ENCODE measurements around the gene ABTB2. TPM values are rescaled to one million over a fixed set of nuclear protein-coding genes. Genes with fewer than 3 reads are reported as not detected.

ABTB2 gene
- total and polyA plus RNA-seq, 7 experiments from 2014 or later = 0.03 to 5.3 (median 0.26) TPM

DNA sequence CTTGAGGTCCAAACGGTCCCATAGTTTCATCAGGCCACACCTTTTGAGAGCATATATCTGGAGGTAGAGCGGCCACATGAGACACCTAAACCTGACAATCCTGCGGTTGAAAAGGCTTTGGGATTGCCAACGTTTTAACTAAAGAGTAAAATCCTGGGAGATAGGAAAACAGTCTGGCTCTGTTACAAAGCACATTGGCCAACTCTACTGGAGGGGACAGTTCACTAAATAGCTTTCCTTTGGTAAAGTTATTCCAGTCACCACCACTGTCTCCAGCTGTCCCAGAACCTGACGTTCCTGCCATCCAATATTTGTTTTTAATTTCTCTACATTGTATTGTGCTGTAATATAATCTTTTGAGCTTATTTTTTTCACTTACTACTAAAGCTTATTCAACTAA, 22.0 kb downstream of the ABTB2 start:
- no peaks in the 10 kb centered on the region for H3K36me3 ChIP-seq (ENCODE audit: control insufficient read depth in 2 of 3, insufficient read depth in 3 of 3, low read length in 3 of 3)
- H3K4me1 ChIP-seq (ENCODE audit: control insufficient read depth in 2 of 2, insufficient read depth in 2 of 2, low read length in 2 of 2) = no peaks in the 10 kb centered on the region
- H3K4me1 Mint-ChIP-seq = peaks cover 0 to 17% (median 5%) of the 10 kb centered on the region in 7 donors
- peaks cover 0 to 24% (median 7%) of the 10 kb centered on the region in 5 donors for H3K27me3 Mint-ChIP-seq
- H3K36me3 Mint-ChIP-seq = no peaks in the 10 kb centered on the region
- H3K27ac ChIP-seq (ENCODE audit: low read depth, low read length) = no peak overlapping the region
- DNase-seq (no peak), ATAC-seq (no peak)
- H3K9me3 ChIP-seq (ENCODE audit: control insufficient read depth in 2 of 3, low read length in 3 of 3) = no peaks in the 10 kb centered on the region
- peaks cover 0 to 2% (median 0%) of the 10 kb centered on the region in 11 donors for H3K9me3 Mint-ChIP-seq
- H3K4me3 Mint-ChIP-seq = no peak overlapping the region
- no peak overlapping the region for H3K27ac Mint-ChIP-seq
- ChIA-PET POLR2A (no interaction called here), CTCF (interaction anchor here (1.6 kb wide), 1 partner anchor 12 kb away, joined by 5 read pairs; no protein-coding TSS in a partner anchor)
- no peak overlapping the region for H3K4me3 ChIP-seq (ENCODE audit: low read length)
- intact Hi-C loops (cut with micrococcal nuclease) = no loop called here
- no peaks in the 10 kb centered on the region for H3K27me3 ChIP-seq (ENCODE audit: control insufficient read depth in 2 of 2, insufficient read depth in 2 of 2, low read length in 2 of 2)

DNA sequence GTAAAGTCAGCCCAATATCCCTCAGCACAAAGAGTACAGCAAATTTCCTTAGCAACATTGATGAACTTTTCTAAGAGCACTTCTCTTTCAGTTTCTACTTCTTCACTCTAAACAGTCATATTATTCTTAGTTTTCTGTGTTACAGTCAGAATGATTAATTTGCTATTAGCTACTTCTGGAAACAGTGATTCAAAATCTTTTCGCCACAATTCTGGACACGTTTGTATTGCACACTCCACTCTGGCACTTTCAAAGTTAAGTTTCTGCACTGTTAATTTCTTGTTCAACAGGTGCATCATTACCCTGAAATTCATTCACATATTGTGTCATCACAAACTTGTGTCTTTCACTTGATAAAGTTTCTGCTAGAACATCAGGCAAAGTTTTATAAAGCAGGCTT, 22.5 kb downstream of the ABTB2 start:
- Mint-ChIP-seq H3K36me3 (no peaks in the 10 kb centered on the region), H3K9me3 (peaks cover 0 to 2% (median 0%) of the 10 kb centered on the region in 11 donors), H3K4me1 (peaks cover 0 to 17% (median 5%) of the 10 kb centered on the region in 7 donors), H3K27me3 (peaks cover 0 to 24% (median 7%) of the 10 kb centered on the region in 5 donors), H3K4me3 (no peak overlapping the region), H3K27ac (no peak overlapping the region)
- ATAC-seq = no peak
- Histone ChIP-seq H3K27me3 (ENCODE audit: control insufficient read depth in 2 of 2, insufficient read depth in 2 of 2, low read length in 2 of 2) (no peaks in the 10 kb centered on the region), H3K4me1 (ENCODE audit: control insufficient read depth in 2 of 2, insufficient read depth in 2 of 2, low read length in 2 of 2) (no peaks in the 10 kb centered on the region), H3K36me3 (ENCODE audit: control insufficient read depth in 2 of 3, insufficient read depth in 3 of 3, low read length in 3 of 3) (no peaks in the 10 kb centered on the region), H3K27ac (ENCODE audit: low read depth, low read length) (no peak overlapping the region), H3K4me3 (ENCODE audit: low read length) (no peak overlapping the region), H3K9me3 (ENCODE audit: control insufficient read depth in 2 of 3, low read length in 3 of 3) (no peaks in the 10 kb centered on the region)
- intact Hi-C loops (cut with micrococcal nuclease) = no loop called here
- no peak for DNase-seq
- POLR2A ChIA-PET = no interaction called here
- CTCF ChIA-PET = no interaction called here

- Histone ChIP-seq H3K27me3 (ENCODE audit: control insufficient read depth in 2 of 2, insufficient read depth in 2 of 2, low read length in 2 of 2) (no peaks in the 10 kb centered on the region), H3K4me1 (ENCODE audit: control insufficient read depth in 2 of 2, insufficient read depth in 2 of 2, low read length in 2 of 2) (no peaks in the 10 kb centered on the region), H3K4me3 (ENCODE audit: low read length) (no peak overlapping the region), H3K9me3 (ENCODE audit: control insufficient read depth in 2 of 3, low read length in 3 of 3) (no peaks in the 10 kb centered on the region), H3K36me3 (ENCODE audit: control insufficient read depth in 2 of 3, insufficient read depth in 3 of 3, low read length in 3 of 3) (no peaks in the 10 kb centered on the region), H3K27ac (ENCODE audit: low read depth, low read length) (no peak overlapping the region)
- POLR2A ChIA-PET = no interaction called here
- DNase-seq (no peak), ATAC-seq (no peak)
- Mint-ChIP-seq H3K4me1 (peaks cover 0 to 7% (median 0%) of the 10 kb centered on the region in 7 donors), H3K27me3 (peaks cover 0 to 34% (median 11%) of the 10 kb centered on the region in 5 donors), H3K36me3 (no peaks in the 10 kb centered on the region), H3K27ac (no peak overlapping the region), H3K4me3 (no peak overlapping the region), H3K9me3 (peaks cover 0 to 2% (median 0%) of the 10 kb centered on the region in 11 donors)
- intact Hi-C loops (cut with micrococcal nuclease) = no loop called here
- CTCF ChIA-PET = no interaction called here
Observed at GRCh38 chr11:34333787-34334186, 24.0 kb downstream of the ABTB2 start.

DNA sequence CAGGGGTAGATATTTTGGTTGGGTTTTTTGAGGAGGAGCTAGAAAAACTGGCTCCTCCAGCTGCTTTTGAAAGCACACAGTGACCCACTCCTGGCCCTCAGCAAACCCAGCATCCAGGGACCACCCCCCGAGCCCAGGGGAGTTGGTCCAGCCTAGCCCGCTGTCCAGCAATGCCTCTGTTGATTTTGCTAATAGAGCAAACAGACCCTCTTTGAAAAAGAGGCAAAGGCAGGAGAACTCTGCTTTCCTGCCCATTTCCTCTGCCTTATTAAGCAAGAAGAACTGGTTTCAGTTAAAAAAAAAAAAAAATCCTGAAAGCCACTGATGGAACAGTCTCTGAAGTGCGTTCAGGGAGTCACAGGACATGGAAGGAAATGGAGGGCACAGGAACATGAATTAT, 25.3 kb downstream of the ABTB2 start:
- no peaks in the 10 kb centered on the region for H3K4me1 ChIP-seq (ENCODE audit: control insufficient read depth in 2 of 2, insufficient read depth in 2 of 2, low read length in 2 of 2)
- intact Hi-C loops (cut with micrococcal nuclease) = no loop called here
- Mint-ChIP-seq H3K4me3 (no peak overlapping the region), H3K27ac (no peak overlapping the region), H3K36me3 (no peaks in the 10 kb centered on the region), H3K27me3 (peaks cover 0 to 39% (median 11%) of the 10 kb centered on the region in 5 donors), H3K9me3 (peaks cover 0 to 2% (median 0%) of the 10 kb centered on the region in 11 donors), H3K4me1 (peaks cover 0 to 7% (median 0%) of the 10 kb centered on the region in 7 donors)
- ATAC-seq (no peak), DNase-seq (no peak)
- H3K36me3 ChIP-seq (ENCODE audit: control insufficient read depth in 2 of 3, insufficient read depth in 3 of 3, low read length in 3 of 3) = no peaks in the 10 kb centered on the region
- ChIA-PET POLR2A (no interaction called here), CTCF (no interaction called here)
- no peaks in the 10 kb centered on the region for H3K27me3 ChIP-seq (ENCODE audit: control insufficient read depth in 2 of 2, insufficient read depth in 2 of 2, low read length in 2 of 2)
- no peaks in the 10 kb centered on the region for H3K9me3 ChIP-seq (ENCODE audit: control insufficient read depth in 2 of 3, low read length in 3 of 3)
- H3K27ac ChIP-seq (ENCODE audit: low read depth, low read length) = no peak overlapping the region
- no peak overlapping the region for H3K4me3 ChIP-seq (ENCODE audit: low read length)

DNA sequence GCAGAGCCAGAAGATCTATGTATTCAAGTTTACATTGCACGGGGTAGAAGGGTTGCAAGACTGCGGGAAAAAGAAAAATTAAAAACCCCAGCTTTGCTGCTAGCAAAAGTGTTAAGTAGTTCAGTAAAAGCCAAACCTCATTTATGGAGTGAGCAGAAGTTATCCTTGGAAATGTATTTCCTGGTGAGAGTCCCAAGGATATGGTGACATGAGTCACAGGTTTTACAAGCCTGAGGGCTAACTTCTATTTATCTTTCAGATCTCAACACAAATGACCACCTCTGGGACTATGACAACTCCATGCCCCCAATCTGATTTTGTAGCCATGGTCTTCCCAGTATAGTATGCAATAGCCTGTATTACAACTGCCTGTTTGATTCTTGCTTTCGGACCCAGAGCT, 26.1 kb downstream of the ABTB2 start:
- CTCF ChIA-PET = no interaction called here
- H3K4me1 Mint-ChIP-seq = peaks cover 0 to 6% (median 0%) of the 10 kb centered on the region in 7 donors
- H3K4me3 ChIP-seq (ENCODE audit: low read length) = no peak overlapping the region
- DNase-seq (no peak), ATAC-seq (no peak)
- H3K4me3 Mint-ChIP-seq = no peak overlapping the region
- H3K36me3 Mint-ChIP-seq = no peaks in the 10 kb centered on the region
- intact Hi-C loops (cut with micrococcal nuclease) = no loop called here
- H3K9me3 Mint-ChIP-seq = peaks cover 0 to 2% (median 0%) of the 10 kb centered on the region in 11 donors
- no peaks in the 10 kb centered on the region for H3K9me3 ChIP-seq (ENCODE audit: control insufficient read depth in 2 of 3, low read length in 3 of 3)
- no peaks in the 10 kb centered on the region for H3K27me3 ChIP-seq (ENCODE audit: control insufficient read depth in 2 of 2, insufficient read depth in 2 of 2, low read length in 2 of 2)
- H3K36me3 ChIP-seq (ENCODE audit: control insufficient read depth in 2 of 3, insufficient read depth in 3 of 3, low read length in 3 of 3) = no peaks in the 10 kb centered on the region
- no peak overlapping the region for H3K27ac Mint-ChIP-seq
- no peak overlapping the region for H3K27ac ChIP-seq (ENCODE audit: low read depth, low read length)
- no peaks in the 10 kb centered on the region for H3K4me1 ChIP-seq (ENCODE audit: control insufficient read depth in 2 of 2, insufficient read depth in 2 of 2, low read length in 2 of 2)
- POLR2A ChIA-PET = no interaction called here
- peaks cover 0 to 39% (median 10%) of the 10 kb centered on the region in 5 donors for H3K27me3 Mint-ChIP-seq

GRCh38 chr11:34331329-34331728, 26.5 kb downstream of the ABTB2 start:
- intact Hi-C loops (cut with micrococcal nuclease) = no loop called here
- peaks cover 0 to 6% (median 0%) of the 10 kb centered on the region in 7 donors for H3K4me1 Mint-ChIP-seq
- no peak overlapping the region for H3K4me3 Mint-ChIP-seq
- no peak overlapping the region for H3K4me3 ChIP-seq (ENCODE audit: low read length)
- no peak overlapping the region for H3K27ac ChIP-seq (ENCODE audit: low read depth, low read length)
- H3K27me3 Mint-ChIP-seq = peaks cover 0 to 39% (median 10%) of the 10 kb centered on the region in 5 donors
- H3K4me1 ChIP-seq (ENCODE audit: control insufficient read depth in 2 of 2, insufficient read depth in 2 of 2, low read length in 2 of 2) = no peaks in the 10 kb centered on the region
- H3K36me3 Mint-ChIP-seq = no peaks in the 10 kb centered on the region
- no peak for DNase-seq
- no peaks in the 10 kb centered on the region for H3K27me3 ChIP-seq (ENCODE audit: control insufficient read depth in 2 of 2, insufficient read depth in 2 of 2, low read length in 2 of 2)
- H3K9me3 Mint-ChIP-seq = peaks cover 0 to 2% (median 0%) of the 10 kb centered on the region in 11 donors
- H3K36me3 ChIP-seq (ENCODE audit: control insufficient read depth in 2 of 3, insufficient read depth in 3 of 3, low read length in 3 of 3) = no peaks in the 10 kb centered on the region
- H3K27ac Mint-ChIP-seq = no peak overlapping the region
- POLR2A ChIA-PET = no interaction called here
- ATAC-seq = no peak
- CTCF ChIA-PET = no interaction called here
- no peaks in the 10 kb centered on the region for H3K9me3 ChIP-seq (ENCODE audit: control insufficient read depth in 2 of 3, low read length in 3 of 3)

GRCh38 chr11:34330653-34331052, 27.2 kb downstream of the ABTB2 start:
- POLR2A ChIA-PET = no interaction called here
- no peak for ATAC-seq
- DNase-seq = no peak
- CTCF ChIA-PET = no interaction called here
- H3K4me3 Mint-ChIP-seq = no peak overlapping the region
- no peaks in the 10 kb centered on the region for H3K36me3 Mint-ChIP-seq
- H3K9me3 Mint-ChIP-seq = peaks cover 0 to 2% (median 0%) of the 10 kb centered on the region in 11 donors
- no peaks in the 10 kb centered on the region for H3K4me1 ChIP-seq (ENCODE audit: control insufficient read depth in 2 of 2, insufficient read depth in 2 of 2, low read length in 2 of 2)
- no peak overlapping the region for H3K4me3 ChIP-seq (ENCODE audit: low read length)
- intact Hi-C loops (cut with micrococcal nuclease) = no loop called here
- no peaks in the 10 kb centered on the region for H3K9me3 ChIP-seq (ENCODE audit: control insufficient read depth in 2 of 3, low read length in 3 of 3)
- H3K27ac ChIP-seq (ENCODE audit: low read depth, low read length) = no peak overlapping the region
- H3K27me3 Mint-ChIP-seq = peaks cover 0 to 39% (median 10%) of the 10 kb centered on the region in 5 donors
- H3K27ac Mint-ChIP-seq = no peak overlapping the region
- no peaks in the 10 kb centered on the region for H3K27me3 ChIP-seq (ENCODE audit: control insufficient read depth in 2 of 2, insufficient read depth in 2 of 2, low read length in 2 of 2)
- peaks cover 0 to 6% (median 0%) of the 10 kb centered on the region in 7 donors for H3K4me1 Mint-ChIP-seq
- no peaks in the 10 kb centered on the region for H3K36me3 ChIP-seq (ENCODE audit: control insufficient read depth in 2 of 3, insufficient read depth in 3 of 3, low read length in 3 of 3)
